ENCODE results near the gene KRT71.

GRCh38 chr12:52537101-52537500, 15.8 kb downstream of the KRT71 start:
- TF ChIP-seq MAX (CRISPR knock-in tag; IDR thresholded peaks at IDR 0.05) (no peak), ZNF138 (CRISPR knock-in tag; conservative IDR thresholded peaks at IDR 0.05) (no peak), ATF1 (CRISPR knock-in tag; IDR thresholded peaks at IDR 0.05) (no peak), SMAD3 (CRISPR knock-in tag; IDR thresholded peaks at IDR 0.05; ENCODE audit: borderline replicate concordance) (no peak), PRDM15 (CRISPR knock-in tag; IDR thresholded peaks at IDR 0.05) (no peak), CTCF (IDR thresholded peaks at IDR 0.05) (no peak), HMGXB4 (CRISPR knock-in tag; IDR thresholded peaks at IDR 0.05) (no peak), MLX (CRISPR knock-in tag; IDR thresholded peaks at IDR 0.05) (no peak)

All from WTC11 (cell line).